HCT116 (cell line): Measurements from ENCODE around the gene EVPLL. TPM values are rescaled to one million over a fixed set of nuclear protein-coding genes. Genes with fewer than 3 reads are reported as not detected.

ENCODE experiments used
- ATAC-seq: fragments of 200-7000 bp; cut with Tn5 transposase; 2 replicates; pipeline ENCODE4 v1.9.1; 2020; ENCODE audit warnings: mild to moderate bottlenecking, moderate library complexity
- BruUV-seq: library from RNA; stranded (reverse); fragments of 400-500 nt; replicated peaks from 2 replicates; lab custom pipeline; 2021; lab: Mats Ljungman, UMichigan
- CTCF ChIA-PET: fragments of 300-600 bp; sonication (Branson Sonifier 250); formaldehyde crosslinking; loops from one replicate; lab custom pipeline; 2021; ENCODE audit warnings: antibody characterized with exemption; lab: Charles Lee
- POLR2A ChIA-PET: fragments of 300-600, 350-600 bp; sonication (Branson Sonifier 250); formaldehyde crosslinking; loops from one replicate; lab custom pipeline; 2021; ENCODE audit warnings: antibody characterized with exemption; lab: Charles Lee
- RAD21 ChIA-PET, 2 experiments: fragments of 300-600 bp; sonication (Branson Sonifier 250); formaldehyde crosslinking; loops; one replicate each; lab custom pipeline; 2023; ENCODE audit warnings: low total read pairs in 2 of 2; ENCODE audit not compliant: uncharacterized antibody in 2 of 2, unreplicated experiment in 2 of 2, low non-redundant PET in 1 of 2; lab: Charles Lee
- DNase-seq: peaks from one replicate; pipeline ENCODE4 v3.0.0-alpha.2; 2010; ENCODE audit warnings: low read depth, low spot score
- H2AFZ ChIP-seq: fragments of 200-600 bp; shearing (Covaris generic), sonication (generic); 2 replicates; pipeline ENCODE4 v1.6.1; 2017; ENCODE audit warnings: low read depth, mixed run types, mixed read lengths, antibody characterized with exemption, low read length; ENCODE audit not compliant: poor library complexity, severe bottlenecking
- H3K27ac ChIP-seq: 2 replicates; pipeline ENCODE4 v1.5.1; 2012; ENCODE audit warnings: low read depth, low read length
- H3K27me3 ChIP-seq: fragments of 200-600 bp; sonication (generic); 2 replicates; pipeline ENCODE4 v1.6.1; 2016; ENCODE audit warnings: mixed run types, low read length, mixed read lengths; ENCODE audit not compliant: insufficient read depth
- H3K36me3 ChIP-seq, 2 experiments: fragments of 200-500 bp in 1 of 2; fragments of 200-600 bp in 1 of 2; sonication (Bioruptor generic) in 1 of 2; sonication (generic) in 1 of 2; 2 replicates each; pipeline versions ENCODE4 v1.5.1 to v1.6.1; 2014 to 2016; ENCODE audit warnings: low read length in 2 of 2, inconsistent platforms in 1 of 2, mixed read lengths in 1 of 2, mixed run types in 1 of 2; ENCODE audit not compliant: insufficient read depth in 2 of 2, control insufficient read depth in 1 of 2
- H3K4me1 ChIP-seq, 2 experiments: fragments of 200-600 bp in 1 of 2; sonication (generic) in 1 of 2; 2 replicates each; pipeline versions ENCODE4 v1.5.1 to v1.6.1; 2012 to 2017; ENCODE audit warnings: low read length in 2 of 2, inconsistent platforms in 1 of 2, mild to moderate bottlenecking in 1 of 2, mixed read lengths in 1 of 2, mixed run types in 1 of 2, moderate library complexity in 1 of 2; ENCODE audit not compliant: insufficient read depth in 2 of 2, control insufficient read depth in 1 of 2
- H3K4me2 ChIP-seq: fragments of 200-600 bp; sonication (generic); 2 replicates; pipeline ENCODE4 v1.6.1; 2017; ENCODE audit warnings: mixed run types, low read length, mixed read lengths
- H3K4me3 ChIP-seq, 2 experiments: fragments of 200-600 bp in 1 of 2; sonication (generic) in 1 of 2; replicated peaks in 1 of 2; 2 replicates each; pipeline ENCODE4 v1.5.1; 2011 to 2016; ENCODE audit warnings: low read length in 2 of 2, control low read depth in 1 of 2, low read depth in 1 of 2, mild to moderate bottlenecking in 1 of 2, mixed read lengths in 1 of 2, mixed run types in 1 of 2
- H3K79me2 ChIP-seq: fragments of 200-600 bp; sonication (generic); 2 replicates; pipeline ENCODE4 v1.6.1; 2017; ENCODE audit warnings: mild to moderate bottlenecking, mixed run types, low read length, moderate library complexity, mixed read lengths; ENCODE audit not compliant: insufficient read depth
- H3K9ac ChIP-seq: fragments of 200-600 bp; sonication (generic); 2 replicates; pipeline ENCODE4 v1.6.1; 2016; ENCODE audit warnings: low read length, mixed read lengths
- H3K9me2 ChIP-seq: fragments of 200-600 bp; sonication (generic), shearing (Covaris generic); 2 replicates; pipeline ENCODE4 v1.6.1; 2017; ENCODE audit warnings: mixed run types, mild to moderate bottlenecking, moderate library complexity; ENCODE audit not compliant: insufficient read depth
- H3K9me3 ChIP-seq, 2 experiments: fragments of 200-500 bp in 1 of 2; fragments of 200-600 bp in 1 of 2; sonication (Bioruptor generic) in 1 of 2; sonication (generic) in 1 of 2; 2 replicates each; pipeline ENCODE4 v1.6.1; 2014 to 2017; ENCODE audit warnings: low read length in 2 of 2, mixed read lengths in 2 of 2, inconsistent platforms in 1 of 2, low read depth in 1 of 2, mild to moderate bottlenecking in 1 of 2, mixed run types in 1 of 2, moderate library complexity in 1 of 2; ENCODE audit not compliant: control insufficient read depth in 1 of 2, insufficient read depth in 1 of 2
- H4K20me1 ChIP-seq: fragments of 200-600 bp; sonication (generic), shearing (Covaris generic); 2 replicates; pipeline ENCODE4 v1.6.1; 2017; ENCODE audit warnings: mixed run types, mild to moderate bottlenecking, moderate library complexity; ENCODE audit not compliant: insufficient read depth
- ATF3 ChIP-seq: IDR thresholded peaks from 2 replicates; pipeline ENCODE4 v1.6.1; 2012
- CEBPB ChIP-seq: IDR thresholded peaks from 2 replicates; pipeline ENCODE4 v1.6.1; 2012; ENCODE audit warnings: low read depth
- CTCF ChIP-seq, 3 experiments: fragments of 200-600 bp in 1 of 3; sonication (generic) in 1 of 3; IDR thresholded peaks in 2 of 3; conservative IDR thresholded peaks in 1 of 3; 2 replicates each; pipeline ENCODE4 v1.5.1; 2012 to 2017; ENCODE audit warnings: low read depth in 2 of 3, low read length in 2 of 3, antibody characterized with exemption in 1 of 3, borderline replicate concordance in 1 of 3, control low read depth in 1 of 3, mild to moderate bottlenecking in 1 of 3, mixed read lengths in 1 of 3, mixed run types in 1 of 3, moderate library complexity in 1 of 3; ENCODE audit not compliant: insufficient read depth in 1 of 3
- EZH2 ChIP-seq: fragments of 200-600 bp; sonication (generic); IDR thresholded peaks from 2 replicates; pipeline ENCODE4 v1.6.1; 2017; ENCODE audit warnings: antibody characterized with exemption, mixed run types
- FOSL1 ChIP-seq: IDR thresholded peaks from 2 replicates; pipeline ENCODE4 v1.6.1; 2012; ENCODE audit warnings: low read depth
- JUND ChIP-seq: IDR thresholded peaks from 2 replicates; pipeline ENCODE4 v1.6.1; 2012
- MAX ChIP-seq: IDR thresholded peaks from 2 replicates; pipeline ENCODE4 v1.6.1; 2012
- POLR2A ChIP-seq: IDR thresholded peaks from 2 replicates; pipeline ENCODE4 v1.7.0; 2011; ENCODE audit warnings: borderline replicate concordance; ENCODE audit not compliant: insufficient read depth, insufficient read length; ENCODE audit errors: extremely low read depth
- POLR2AphosphoS5 ChIP-seq: IDR thresholded peaks from 2 replicates; pipeline ENCODE4 v1.6.1; 2011; ENCODE audit warnings: mild to moderate bottlenecking, low read depth, low read length, moderate library complexity
- RAD21 ChIP-seq: IDR thresholded peaks from 2 replicates; pipeline ENCODE4 v1.6.1; 2012; ENCODE audit warnings: low read depth, mild to moderate bottlenecking
- SIN3A ChIP-seq: IDR thresholded peaks from 2 replicates; pipeline ENCODE4 v1.6.1; 2012; ENCODE audit warnings: low read depth
- SP1 ChIP-seq: IDR thresholded peaks from 2 replicates; pipeline ENCODE4 v1.6.1; 2012; ENCODE audit warnings: low read depth
- SRF ChIP-seq: IDR thresholded peaks from 2 replicates; pipeline ENCODE4 v1.6.1; 2012; ENCODE audit warnings: low read depth
- ZFX ChIP-seq: fragments of 450-650 bp; IDR thresholded peaks from 2 replicates; pipeline ENCODE4 v1.6.1; 2017
- ZNF274 ChIP-seq: fragments of 200-500 bp; sonication (Bioruptor generic); IDR thresholded peaks from 2 replicates; pipeline ENCODE4 v1.6.1; 2014; ENCODE audit warnings: mild to moderate bottlenecking, low read depth, low read length, inconsistent platforms
- intact Hi-C: fragments of 100-400 bp; cut with micrococcal nuclease; formaldehyde crosslinking; loops from 2 replicates; pipeline ENCODE4 v1.10.0; 2022
- total RNA-seq: library from RNA; stranded (reverse); gene quantifications from one replicate; pipeline ENCODE4 v1.2.1, GENCODE V29; 2021; ENCODE audit not compliant: unreplicated experiment

EVPLL gene
- total RNA-seq, 1 experiment from 2014 or later = not detected

GRCh38 chr17:18362698-18363100 lies 14.9 kb upstream of the EVPLL start (continued):
- TF ChIP-seq CTCF (IDR thresholded peaks at IDR 0.05 in 2 of 3, conservative IDR thresholded peaks at IDR 0.05 in 1 of 3; ENCODE audit: borderline replicate concordance in 1 of 3, insufficient read depth in 1 of 3, low read depth in 2 of 3, low read length in 2 of 3) (no peak), FOSL1 (no peak), EZH2 (no peak), JUND (no peak), ZFX (no peak), SIN3A (no peak; the same call in 1 of the 2 replicates), CEBPB (no peak), RAD21 (no peak), ZNF274 (no peak)

- Histone ChIP-seq H3K9ac (peak within 1 kb of the TSS; percentile 84), H3K4me2 (peak within 1 kb of the TSS; percentile 81), H3K27ac (peak within 1 kb of the TSS; percentile 86), H3K27me3 (no peaks in the 10 kb centered on the region), H2AFZ (peak within 1 kb of the TSS; percentile 25), H3K4me1 (peaks cover 8 to 10% of the 10 kb centered on the region in 2 experiments), H3K4me3 (peak within 1 kb of the TSS; percentile 87 to 97), H4K20me1 (no peaks in the 10 kb centered on the region), H3K36me3 (peaks cover 0 to 7% of the 10 kb centered on the region in 2 experiments; a peak in 1 of 4 replicates), H3K9me3 (no peaks in the 10 kb centered on the region), H3K79me2 (peaks cover 36% of the 10 kb centered on the region), H3K9me2 (no peaks in the 10 kb centered on the region)
- CTCF ChIA-PET = no interaction called here
- no TSS peak for BruUV-seq
- intact Hi-C loops = no loop called here
- peak; percentile 82 for DNase-seq
- RAD21 ChIA-PET = interaction anchor here in 1 of 2 experiments (0.6 kb wide), 1 partner anchor 1249 kb away, joined by 3 read pairs; no protein-coding TSS in a partner anchor
- POLR2A ChIA-PET = interaction anchor here (1.4 kb wide), 1 partner anchor 10 kb away, joined by 4 read pairs; no protein-coding TSS in a partner anchor
- TF ChIP-seq POLR2A = peak; percentile 85
- TF ChIP-seq ZNF274 = no peak
- TF ChIP-seq POLR2AphosphoS5 = peak; percentile 85
- TF ChIP-seq MAX = peak; percentile 92
- TF ChIP-seq SP1 = peak; percentile 72
- peak; percentile 55; the same call in 1 of the 2 replicates for TF ChIP-seq ZFX
- no peak for TF ChIP-seq ATF3
- 0 out of 2 replicates have a peak, but pooled peaks have one; percentile 29 for TF ChIP-seq SRF
- peak; percentile 99 for ATAC-seq
Observed at GRCh38 chr17:18363101-18364049, 14.2 kb upstream of the EVPLL start, which contains the start of gene SHMT1. Gene SHMT1, minus strand, starts transcription at chr17:18363550. Its CDS starts 7,569 bp downstream, at chr17:18355981.
